A549 (cell line): ENCODE results near the gene SLC25A48. TPM values are rescaled to one million over a fixed set of nuclear protein-coding genes. Genes with fewer than 3 reads are reported as not detected.

Experiments used
- ATAC-seq, 2 experiments: fragments of 200-7000 bp in 1 of 2; fragments of >200 bp in 1 of 2; cut with Nextera tagmentation in 1 of 2; cut with Tn5 transposase in 1 of 2; 3 replicates each; pipeline versions ENCODE4 v1.8.0 to v1.9.1; 2018 to 2020; ENCODE audit warnings: mild to moderate bottlenecking in 1 of 2, moderate library complexity in 1 of 2
- CTCF ChIA-PET: fragments of 300-600 bp; sonication (Branson Sonifier 250); formaldehyde crosslinking; extraction: SDS; loops from one replicate; lab custom pipeline; 2021; ENCODE audit warnings: antibody characterized with exemption, inconsistent platforms; lab: Yijun Ruan, JAX
- POLR2A ChIA-PET: fragments of 350-600 bp; formaldehyde crosslinking; extraction: SDS; loops from one replicate; lab custom pipeline; 2021; ENCODE audit warnings: antibody characterized with exemption, inconsistent platforms; lab: Yijun Ruan, JAX
- DNase-seq, 2 experiments: peaks; one replicate each; pipeline versions ENCODE4 v3.0.0 to v3.0.0-alpha.2; 2011 to 2016; ENCODE audit warnings: low read depth in 1 of 2, low spot score in 1 of 2
- FAIRE-seq: peaks from 2 replicates; lab custom pipeline; 2011; peaks lifted over from hg19 to GRCh38; lab: Jason Lieb, UNC
- H3K27ac ChIP-seq, 2 experiments: fragments of >200 bp; sonication (Bioruptor Twin); formaldehyde crosslinking; 3 replicates each; pipeline ENCODE4 v1.5.1; 2016 to 2017
- H3K4me1 ChIP-seq: fragments of >200 bp; sonication (Bioruptor Twin); formaldehyde crosslinking; 3 replicates; pipeline ENCODE4 v1.6.1; 2016
- H3K4me2 ChIP-seq: fragments of >200 bp; sonication (Bioruptor Twin); formaldehyde crosslinking; 3 replicates; pipeline ENCODE4 v1.6.1; 2016
- H3K4me3 ChIP-seq: fragments of >200 bp; sonication (Bioruptor Twin); formaldehyde crosslinking; 3 replicates; pipeline ENCODE4 v1.5.1; 2016
- H3K9me3 ChIP-seq: fragments of >200 bp; sonication (Bioruptor Twin); formaldehyde crosslinking; 3 replicates; pipeline ENCODE4 v1.6.1; 2016
- BCL3 ChIP-seq: fragments of >200 bp; sonication (Bioruptor Twin); formaldehyde crosslinking; IDR thresholded peaks from 3 replicates; pipeline ENCODE4 v1.6.1; 2016
- CBX2 ChIP-seq: fragments of 200-600 bp; sonication (generic); IDR thresholded peaks from 2 replicates; pipeline ENCODE4 v1.6.1; 2016; ENCODE audit warnings: low read depth, mild to moderate bottlenecking, borderline replicate concordance
- CHD4 ChIP-seq: fragments of 200-600 bp; sonication (generic); IDR thresholded peaks from 2 replicates; pipeline ENCODE4 v1.6.1; 2016; ENCODE audit warnings: antibody characterized with exemption, mild to moderate bottlenecking, borderline replicate concordance
- EHF ChIP-seq: fragments of 250-450 bp; sonication (Bioruptor Pico); IDR thresholded peaks from 2 replicates; pipeline ENCODE4 v1.5.0; 2020; ENCODE audit warnings: mild to moderate bottlenecking
- ESRRA ChIP-seq: fragments of 150-350 bp; IDR thresholded peaks from 2 replicates; pipeline ENCODE4 v1.6.1; 2014; ENCODE audit warnings: mild to moderate bottlenecking, low read length, borderline replicate concordance
- FOSB ChIP-seq: fragments of 250-450 bp; sonication (Bioruptor Pico); IDR thresholded peaks from 2 replicates; pipeline ENCODE4 v1.5.0; 2020; ENCODE audit warnings: mild to moderate bottlenecking, moderate library complexity
- FOSL2 ChIP-seq, 2 experiments: fragments of 450-650 bp in 1 of 2; fragments of >200 bp in 1 of 2; sonication (Bioruptor Twin) in 1 of 2; formaldehyde crosslinking; IDR thresholded peaks; 2 replicates each; pipeline versions ENCODE4 v1.5.0 to v1.6.1; 2016 to 2020; ENCODE audit warnings: mild to moderate bottlenecking in 1 of 2, moderate library complexity in 1 of 2
- HDAC2 ChIP-seq: fragments of 200-600 bp; sonication (generic); IDR thresholded peaks from 2 replicates; pipeline ENCODE4 v1.6.1; 2016
- HES2 ChIP-seq: fragments of >200 bp; sonication (Bioruptor Twin); formaldehyde crosslinking; IDR thresholded peaks from 2 replicates; pipeline ENCODE4 v1.6.1; 2016
- HEYL ChIP-seq: fragments of 250-450 bp; sonication (Bioruptor Pico); IDR thresholded peaks from 2 replicates; pipeline ENCODE4 v1.8.0; 2021; ENCODE audit warnings: mild to moderate bottlenecking, moderate library complexity
- HOXB5 ChIP-seq: fragments of 250-450 bp; sonication (Bioruptor Pico); IDR thresholded peaks from 2 replicates; pipeline ENCODE4 v1.5.0; 2020; ENCODE audit warnings: mild to moderate bottlenecking, moderate library complexity
- JUN ChIP-seq, 2 experiments: fragments of >200 bp; sonication (Bioruptor Twin); formaldehyde crosslinking; IDR thresholded peaks; 2 replicates in 1 of 2; 3 replicates in 1 of 2; pipeline ENCODE4 v1.6.1; 2016 to 2017
- KDM1A ChIP-seq: fragments of 200-600 bp; sonication (generic); IDR thresholded peaks from 2 replicates; pipeline ENCODE4 v1.6.1; 2016; ENCODE audit warnings: low read depth, mild to moderate bottlenecking
- MAX ChIP-seq: IDR thresholded peaks from 2 replicates; pipeline ENCODE4 v1.6.1; 2012
- MYC ChIP-seq: IDR thresholded peaks from 2 replicates; pipeline ENCODE4 v1.6.1; 2012; ENCODE audit warnings: mild to moderate bottlenecking, inconsistent platforms, low read length, improper control_type of control experiment, borderline replicate concordance
- NR3C1 ChIP-seq: fragments of >200 bp; sonication (Bioruptor Twin); formaldehyde crosslinking; IDR thresholded peaks from 3 replicates; pipeline ENCODE4 v1.6.1; 2017
- PBX3 ChIP-seq: IDR thresholded peaks from 2 replicates; pipeline ENCODE4 v1.6.1; 2012
- POLR2A ChIP-seq: IDR thresholded peaks from 2 replicates; pipeline ENCODE4 v1.6.1; 2012; ENCODE audit warnings: mild to moderate bottlenecking, low read length
- RCOR1 ChIP-seq: fragments of 150-350 bp; IDR thresholded peaks from 2 replicates; pipeline ENCODE4 v1.6.1; 2014; ENCODE audit warnings: antibody characterized with exemption, low read length, low read depth
- USF2 ChIP-seq: fragments of 450-650 bp; IDR thresholded peaks from 2 replicates; pipeline ENCODE4 v1.6.1; 2014; ENCODE audit warnings: antibody characterized with exemption
- WGBS: methylation state at CpG from one replicate; pipeline ENCODE4 v1.1.6; 2017; ENCODE audit errors: missing lambda C conversion rate; 5-methylcytosine and 5-hydroxymethylcytosine counted together
- polyA plus RNA-seq, 4 experiments: library from polyadenylated mRNA; depleted of rRNA in 3 of 4; stranded (reverse); fragments of >200 nt; fragmentation: RNase III in 1 of 4; extraction: RNeasy Plus Mini Kit Qiagen cat#74134 plus additional on column Dnase treatment in 1 of 4; gene quantifications; 2 replicates in 3 of 4; 3 replicates in 1 of 4; pipeline ENCODE4 v1.2.3, GENCODE V29; 2011 to 2017

The SLC25A48 gene
- polyA plus RNA-seq, 2 of the 4 experiments (the other 2 are of a cell fraction), result 0.18 TPM; not detected in 1

- Histone ChIP-seq H3K4me3 (no peak overlapping the region), H3K4me2 (no peak overlapping the region), H3K4me1 (no peaks in the 10 kb centered on the region), H3K27ac (no peak overlapping the region), H3K9me3 (no peaks in the 10 kb centered on the region)
- TF ChIP-seq EHF (CRISPR knock-in tag) (no peak), RCOR1 (no peak), BCL3 (no peak), HDAC2 (no peak), ESRRA (no peak), KDM1A (no peak), HOXB5 (CRISPR knock-in tag) (no peak), USF2 (no peak), POLR2A (no peak)
- FAIRE-seq (no peak), ATAC-seq (no peak), DNase-seq (no peak)
- ChIA-PET POLR2A (no interaction called here), CTCF (interaction anchor here (0.9 to 2.2 kb wide), 3 partner anchors 14 to 259 kb away, joined by 3 to 7 read pairs (median 4); no protein-coding TSS in a partner anchor)
- WGBS, result 79% methylated on average over 5 of the region's 5 CpGs
Observed at GRCh38 chr5:135915466-135916001, 81.1 kb downstream of the SLC25A48 start.

- ChIA-PET POLR2A (no interaction called here), CTCF (interaction anchor here (0.9 to 2.2 kb wide), 3 partner anchors 10 to 258 kb away, joined by 4 to 7 read pairs (median 5); no protein-coding TSS in a partner anchor)
- peak; percentile 56 for FAIRE-seq
- DNase-seq, result no peak
- 58% methylated on average over 8 of the region's 8 CpGs for WGBS
- no peak overlapping the region for H3K4me2 ChIP-seq
- H3K4me3 ChIP-seq, result no peak overlapping the region
- no peak for ATAC-seq
- H3K27ac ChIP-seq, result no peak overlapping the region
- H3K9me3 ChIP-seq, result no peaks in the 10 kb centered on the region
- TF ChIP-seq MYC, result no peak
- TF ChIP-seq HOXB5 (CRISPR knock-in tag), result no peak
- no peak for TF ChIP-seq CHD4
- no peak for TF ChIP-seq MAX
- TF ChIP-seq FOSB (CRISPR knock-in tag), result no peak
- no peak for TF ChIP-seq CBX2
- TF ChIP-seq HES2, result no peak
- no peak for TF ChIP-seq JUN (IDR thresholded peaks at IDR 0.05)
- no peak for TF ChIP-seq NR3C1
- TF ChIP-seq FOSL2 (IDR thresholded peaks at IDR 0.05), result no peak
- TF ChIP-seq FOSL2 (CRISPR knock-in tag; IDR thresholded peaks at IDR 0.05), result no peak
- TF ChIP-seq PBX3, result no peak
- no peak for TF ChIP-seq HEYL (CRISPR knock-in tag)
- TF ChIP-seq HDAC2, result no peak
- H3K4me1 ChIP-seq, result peaks cover 6% of the 10 kb centered on the region; the same call in 2 of the 3 replicates
Observed at GRCh38 chr5:135916638-135917263, 82.3 kb downstream of the SLC25A48 start.
